K562 (cell line): Measurements from ENCODE around the gene RNF222. TPM values are rescaled to one million over a fixed set of nuclear protein-coding genes. Genes with fewer than 3 reads are reported as not detected.

ENCODE experiments used
- ARNT ChIP-seq, 2 experiments: fragments of 450-650 bp; IDR thresholded peaks; 2 replicates each; pipeline ENCODE4 v1.6.1; 2016; ENCODE audit warnings: mild to moderate bottlenecking in 1 of 2
- C11orf30 ChIP-seq: fragments of 450-650 bp; IDR thresholded peaks from 2 replicates; pipeline ENCODE4 v1.6.1; 2016; ENCODE audit warnings: low read depth, mild to moderate bottlenecking
- ETV5 ChIP-seq: sonication (generic); formaldehyde crosslinking; IDR thresholded peaks from 2 replicates; pipeline ENCODE4 v1.4.0; 2020; ENCODE audit warnings: low read depth, mild to moderate bottlenecking, missing genetic modification reagents
- GABPA ChIP-seq: fragments of 200-800 bp; sonication (Bioruptor generic); conservative IDR thresholded peaks from 2 replicates; pipeline ENCODE4 v1.6.1; 2016; ENCODE audit warnings: low read depth, missing genetic modification characterization, missing compliant biosample characterization
- HDAC1 ChIP-seq, 2 experiments: fragments of 450-650 bp; IDR thresholded peaks; 2 replicates each; pipeline ENCODE4 v1.6.1; 2016 to 2017; ENCODE audit warnings: inconsistent platforms in 1 of 2, mild to moderate bottlenecking in 1 of 2, moderate library complexity in 1 of 2
- HMGN3 ChIP-seq: IDR thresholded peaks from 2 replicates; pipeline ENCODE4 v1.6.1; 2011; ENCODE audit warnings: borderline replicate concordance, low read depth, mild to moderate bottlenecking, mixed read lengths, low read length; ENCODE audit not compliant: insufficient read length; ENCODE audit errors: extremely low read depth
- ILF3 ChIP-seq: fragments of 450-650 bp; IDR thresholded peaks from 2 replicates; pipeline ENCODE4 v1.6.1; 2018; ENCODE audit warnings: antibody characterized with exemption, mild to moderate bottlenecking, moderate library complexity, borderline replicate concordance
- JUN ChIP-seq, 2 experiments: sonication (generic) in 1 of 2; formaldehyde crosslinking in 1 of 2; IDR thresholded peaks; 2 replicates each; pipeline versions ENCODE4 v1.6.1 to v1.8.0; 2012 to 2022; ENCODE audit warnings: borderline replicate concordance in 2 of 2, mild to moderate bottlenecking in 2 of 2, improper control_type of control experiment in 1 of 2, low read depth in 1 of 2, low read length in 1 of 2, missing genetic modification reagents in 1 of 2
- KHSRP ChIP-seq: fragments of 450-650 bp; IDR thresholded peaks from 2 replicates; pipeline ENCODE4 v1.6.1; 2017
- PKNOX1 ChIP-seq: fragments of 450-650 bp; IDR thresholded peaks from 2 replicates; pipeline ENCODE4 v1.6.1; 2016
- POLR2H ChIP-seq: IDR thresholded peaks from 2 replicates; pipeline ENCODE4 v1.6.1; 2016; ENCODE audit warnings: missing genetic modification characterization, low read depth, mild to moderate bottlenecking, control low read depth, missing compliant biosample characterization, moderate library complexity
- PTRF ChIP-seq: fragments of 450-650 bp; IDR thresholded peaks from 2 replicates; pipeline ENCODE4 v1.6.1; 2016; ENCODE audit warnings: mild to moderate bottlenecking, missing genetic modification characterization, missing compliant biosample characterization
- TAF9B ChIP-seq: fragments of 450-650 bp; IDR thresholded peaks from 2 replicates; pipeline ENCODE4 v1.6.1; 2018; ENCODE audit warnings: mild to moderate bottlenecking; ENCODE audit not compliant: partially characterized antibody
- TRIM24 ChIP-seq, 2 experiments: fragments of 450-650 bp; IDR thresholded peaks; 2 replicates each; pipeline ENCODE4 v1.6.1; 2016
- ZNF316 ChIP-seq: fragments of 450-650 bp; IDR thresholded peaks from 2 replicates; pipeline ENCODE4 v1.6.1; 2016
- ZNF408 ChIP-seq: fragments of 250-450 bp; sonication (Bioruptor Pico); IDR thresholded peaks from 2 replicates; pipeline ENCODE4 v1.4.0; 2020; ENCODE audit warnings: low read depth, mild to moderate bottlenecking, moderate library complexity
- polyA plus RNA-seq, 8 experiments: library from polyadenylated mRNA; depleted of rRNA in 4 of 8; stranded (reverse) in 5 of 8; unstranded in 3 of 8; fragments of >200 nt; fragmentation: Nextera tagmentation in 2 of 8; fragmentation: Illumina TruSeq in 1 of 8; extraction: Ambion mirVana in 2 of 8; extraction: Trizol in 1 of 8; gene quantifications; 2 replicates each; pipeline versions ENCODE4 v1.2.1 to v1.2.3, GENCODE V29; 2011 to 2014; ENCODE audit warnings: inconsistent platforms in 1 of 8, missing spikeins in 1 of 8
- total RNA-seq, 7 experiments: library from RNA; depleted of rRNA in 6 of 7; stranded (reverse); fragments of >200 nt in 6 of 7; fragmentation: Illumina TruSeq in 2 of 7; extraction: Trizol in 2 of 7; gene quantifications; 2 replicates each; pipeline versions ENCODE4 v1.2.1 to v1.2.3, GENCODE V29; 2011 to 2021; ENCODE audit warnings: low replicate concordance in 1 of 7
- TF ChIP-seq, protein P1 (sequence below): fragments of 450-650 bp; formaldehyde crosslinking; IDR thresholded peaks from 2 replicates; pipeline ENCODE4 v1.4.0; 2022; ENCODE audit warnings: mild to moderate bottlenecking, moderate library complexity
- TF ChIP-seq, protein P2 (sequence below): fragments of 250-450 bp; sonication (Bioruptor Pico); IDR thresholded peaks from 2 replicates; pipeline ENCODE4 v1.5.0; 2021
- TF ChIP-seq, protein P3 (sequence below), 2 experiments: fragments of 150-350 bp in 1 of 2; IDR thresholded peaks; 2 replicates each; pipeline ENCODE4 v1.6.1; 2012 to 2016; ENCODE audit warnings: low read depth in 2 of 2, low read length in 2 of 2, mild to moderate bottlenecking in 1 of 2, moderate library complexity in 1 of 2

Gene RNF222
- total and polyA plus RNA-seq, 9 of the 15 experiments (the other 6 are each of a cell fraction or from before 2014, with no cell fraction given), result not detected

DNA sequence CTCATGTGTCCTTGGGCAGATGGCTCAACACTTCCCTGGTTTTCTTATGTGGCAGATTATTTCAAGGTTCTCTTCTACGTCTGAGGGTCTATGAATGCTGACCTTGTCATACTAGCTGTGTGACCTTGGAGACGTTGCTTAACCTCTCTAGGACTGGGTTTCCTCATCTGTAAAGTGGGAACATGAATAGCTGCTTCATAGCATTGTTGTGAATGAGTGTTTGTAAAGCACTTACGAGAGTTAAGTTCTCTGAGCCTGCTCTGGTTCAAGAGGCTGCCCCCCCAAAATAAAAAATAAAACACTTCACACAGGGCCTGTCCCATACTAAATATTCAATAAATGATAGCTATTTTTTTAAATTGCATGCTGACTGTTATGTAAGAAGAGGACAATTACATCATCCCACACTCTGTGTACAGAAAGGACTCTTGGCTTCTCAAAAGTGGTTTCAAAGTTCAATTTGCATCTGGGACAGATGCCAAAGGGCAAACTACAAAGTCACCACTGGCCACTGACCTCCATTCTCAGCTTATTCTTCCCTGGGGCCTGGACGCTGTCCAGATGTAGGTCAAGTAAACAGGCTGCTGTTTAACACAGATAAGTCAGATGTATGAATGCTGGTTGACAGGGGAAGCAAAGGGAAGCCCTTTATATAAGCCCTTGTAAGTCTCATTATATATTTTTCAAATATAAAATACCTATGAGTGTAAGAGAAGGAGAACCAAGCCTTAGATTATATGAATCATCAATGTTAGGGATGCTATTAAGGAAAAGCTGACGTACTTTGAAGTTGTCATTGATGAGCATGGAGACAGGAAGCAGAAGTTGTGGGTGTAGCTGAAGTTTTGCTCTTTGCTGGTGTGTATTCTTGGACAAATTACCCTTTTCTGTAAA is 22.7 kb upstream of the RNF222 start (continued):
- TF ChIP-seq PKNOX1, result peak; percentile 80
- TF ChIP-seq POLR2H (tag), result peak; percentile 54; the same call in 1 of the 2 replicates
- peak; percentile 70 for TF ChIP-seq TAF9B
- 0 out of 2 replicates have a peak, but pooled peaks have one; percentile 18 for TF ChIP-seq ILF3
- no peak; the same call in 1 of the 2 replicates for TF ChIP-seq KHSRP
- peak; percentile 76 for TF ChIP-seq C11orf30
- TF ChIP-seq, protein P1, sequence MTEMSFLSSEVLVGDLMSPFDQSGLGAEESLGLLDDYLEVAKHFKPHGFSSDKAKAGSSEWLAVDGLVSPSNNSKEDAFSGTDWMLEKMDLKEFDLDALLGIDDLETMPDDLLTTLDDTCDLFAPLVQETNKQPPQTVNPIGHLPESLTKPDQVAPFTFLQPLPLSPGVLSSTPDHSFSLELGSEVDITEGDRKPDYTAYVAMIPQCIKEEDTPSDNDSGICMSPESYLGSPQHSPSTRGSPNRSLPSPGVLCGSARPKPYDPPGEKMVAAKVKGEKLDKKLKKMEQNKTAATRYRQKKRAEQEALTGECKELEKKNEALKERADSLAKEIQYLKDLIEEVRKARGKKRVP, result peak; percentile 65
- peak in 1 of 2 experiments; percentile 47; a peak in 2 of 4 replicates for TF ChIP-seq HDAC1 (IDR thresholded peaks at IDR 0.05)
- TF ChIP-seq HMGN3, result no peak
- TF ChIP-seq ZNF316, result peak; percentile 48; the same call in 1 of the 2 replicates
- peak; percentile 53 for TF ChIP-seq GABPA (tag)
- TF ChIP-seq ZNF408 (CRISPR knock-in tag), result no peak
- TF ChIP-seq JUN (IDR thresholded peaks at IDR 0.05; ENCODE audit: borderline replicate concordance, low read depth, low read length), result peak; percentile 78
- TF ChIP-seq JUN (CRISPR knock-in tag; IDR thresholded peaks at IDR 0.05; ENCODE audit: borderline replicate concordance), result no peak
- TF ChIP-seq, protein P2, sequence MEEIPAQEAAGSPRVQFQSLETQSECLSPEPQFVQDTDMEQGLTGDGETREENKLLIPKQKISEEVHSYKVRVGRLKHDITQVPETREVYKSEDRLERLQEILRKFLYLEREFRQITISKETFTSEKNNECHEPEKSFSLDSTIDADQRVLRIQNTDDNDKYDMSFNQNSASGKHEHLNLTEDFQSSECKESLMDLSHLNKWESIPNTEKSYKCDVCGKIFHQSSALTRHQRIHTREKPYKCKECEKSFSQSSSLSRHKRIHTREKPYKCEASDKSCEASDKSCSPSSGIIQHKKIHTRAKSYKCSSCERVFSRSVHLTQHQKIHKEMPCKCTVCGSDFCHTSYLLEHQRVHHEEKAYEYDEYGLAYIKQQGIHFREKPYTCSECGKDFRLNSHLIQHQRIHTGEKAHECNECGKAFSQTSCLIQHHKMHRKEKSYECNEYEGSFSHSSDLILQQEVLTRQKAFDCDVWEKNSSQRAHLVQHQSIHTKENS (CRISPR knock-in tag), result no peak
- TF ChIP-seq ETV5 (CRISPR knock-in tag), result 0 out of 2 replicates have a peak, but pooled peaks have one; percentile 21
- TF ChIP-seq PTRF (tag), result no peak
- TF ChIP-seq, protein P3, sequence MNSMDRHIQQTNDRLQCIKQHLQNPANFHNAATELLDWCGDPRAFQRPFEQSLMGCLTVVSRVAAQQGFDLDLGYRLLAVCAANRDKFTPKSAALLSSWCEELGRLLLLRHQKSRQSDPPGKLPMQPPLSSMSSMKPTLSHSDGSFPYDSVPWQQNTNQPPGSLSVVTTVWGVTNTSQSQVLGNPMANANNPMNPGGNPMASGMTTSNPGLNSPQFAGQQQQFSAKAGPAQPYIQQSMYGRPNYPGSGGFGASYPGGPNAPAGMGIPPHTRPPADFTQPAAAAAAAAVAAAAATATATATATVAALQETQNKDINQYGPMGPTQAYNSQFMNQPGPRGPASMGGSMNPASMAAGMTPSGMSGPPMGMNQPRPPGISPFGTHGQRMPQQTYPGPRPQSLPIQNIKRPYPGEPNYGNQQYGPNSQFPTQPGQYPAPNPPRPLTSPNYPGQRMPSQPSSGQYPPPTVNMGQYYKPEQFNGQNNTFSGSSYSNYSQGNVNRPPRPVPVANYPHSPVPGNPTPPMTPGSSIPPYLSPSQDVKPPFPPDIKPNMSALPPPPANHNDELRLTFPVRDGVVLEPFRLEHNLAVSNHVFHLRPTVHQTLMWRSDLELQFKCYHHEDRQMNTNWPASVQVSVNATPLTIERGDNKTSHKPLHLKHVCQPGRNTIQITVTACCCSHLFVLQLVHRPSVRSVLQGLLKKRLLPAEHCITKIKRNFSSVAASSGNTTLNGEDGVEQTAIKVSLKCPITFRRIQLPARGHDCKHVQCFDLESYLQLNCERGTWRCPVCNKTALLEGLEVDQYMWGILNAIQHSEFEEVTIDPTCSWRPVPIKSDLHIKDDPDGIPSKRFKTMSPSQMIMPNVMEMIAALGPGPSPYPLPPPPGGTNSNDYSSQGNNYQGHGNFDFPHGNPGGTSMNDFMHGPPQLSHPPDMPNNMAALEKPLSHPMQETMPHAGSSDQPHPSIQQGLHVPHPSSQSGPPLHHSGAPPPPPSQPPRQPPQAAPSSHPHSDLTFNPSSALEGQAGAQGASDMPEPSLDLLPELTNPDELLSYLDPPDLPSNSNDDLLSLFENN (IDR thresholded peaks at IDR 0.05; ENCODE audit: low read depth in 2 of 2, low read length in 2 of 2), result peak in 1 of 2 experiments; percentile 73; a peak in 2 of 4 replicates
- peak; percentile 26 to 87; a peak in 3 of 4 replicates for TF ChIP-seq ARNT (IDR thresholded peaks at IDR 0.05)
- peak; percentile 55 to 68; a peak in 3 of 4 replicates for TF ChIP-seq TRIM24 (IDR thresholded peaks at IDR 0.05)
